WTC11 (cell line): ENCODE data around the gene ARL15. TPM values are rescaled to one million over a fixed set of nuclear protein-coding genes. Genes with fewer than 3 reads are reported as not detected.

Experiments
- ATAC-seq: fragments of 200-7000 bp; cut with Tn5 transposase; 2 replicates; pipeline ENCODE4 v1.10.0; 2021; ENCODE audit warnings: mild to moderate bottlenecking, moderate library complexity
- CTCF ChIA-PET: fragments of 300-600 bp; sonication (Branson Sonifier 250); formaldehyde crosslinking; loops from one replicate; lab custom pipeline; 2021; ENCODE audit warnings: antibody characterized with exemption; lab: Charles Lee
- POLR2A ChIA-PET: fragments of 350-600 bp; sonication (Branson Sonifier 250); formaldehyde crosslinking; loops from one replicate; lab custom pipeline; 2021; ENCODE audit warnings: antibody characterized with exemption; lab: Charles Lee
- DNase-seq: peaks from one replicate; pipeline ENCODE4 v3.0.0; 2021; ENCODE audit warnings: low spot score
- H3K27ac Mint-ChIP-seq: 2 replicates; pipeline ENCODE4 v1.8.0; 2021; ENCODE audit warnings: mixed read lengths
- H3K27me3 Mint-ChIP-seq: 2 replicates; pipeline ENCODE4 v1.8.0; 2021; ENCODE audit warnings: low read depth, mild to moderate bottlenecking, moderate library complexity, mixed read lengths
- H3K36me3 Mint-ChIP-seq: 2 replicates; pipeline ENCODE4 v1.8.0; 2021; ENCODE audit warnings: mixed read lengths
- H3K4me1 Mint-ChIP-seq: 2 replicates; pipeline ENCODE4 v1.8.0; 2022; ENCODE audit warnings: mixed read lengths
- H3K4me3 Mint-ChIP-seq: 2 replicates; pipeline ENCODE4 v1.8.0; 2021; ENCODE audit warnings: mild to moderate bottlenecking, moderate library complexity, mixed read lengths
- H3K9me3 Mint-ChIP-seq: 2 replicates; pipeline ENCODE4 v1.8.0; 2021; ENCODE audit warnings: mixed read lengths
- ATF1 ChIP-seq: sonication (generic); formaldehyde crosslinking; IDR thresholded peaks from 2 replicates; pipeline ENCODE4 v1.8.1; 2023; ENCODE audit warnings: mild to moderate bottlenecking, moderate library complexity, missing genetic modification reagents
- FOXJ3 ChIP-seq: sonication (generic); formaldehyde crosslinking; IDR thresholded peaks from 2 replicates; pipeline ENCODE4 v1.9.0; 2021; ENCODE audit warnings: missing genetic modification reagents, mild to moderate bottlenecking, borderline replicate concordance
- FOXK1 ChIP-seq: sonication (generic); formaldehyde crosslinking; IDR thresholded peaks from 2 replicates; pipeline ENCODE4 v1.8.0; 2022; ENCODE audit warnings: mild to moderate bottlenecking, moderate library complexity, missing genetic modification reagents
- IRF2 ChIP-seq: sonication (generic); formaldehyde crosslinking; IDR thresholded peaks from 2 replicates; pipeline ENCODE4 v1.8.0; 2022; ENCODE audit warnings: low read depth, missing genetic modification reagents, borderline replicate concordance
- JUN ChIP-seq: sonication (generic); formaldehyde crosslinking; IDR thresholded peaks from 2 replicates; pipeline ENCODE4 v1.8.0; 2023; ENCODE audit warnings: mild to moderate bottlenecking, missing genetic modification reagents
- MXD4 ChIP-seq: fragments of 250-450 bp; sonication (Bioruptor Pico); IDR thresholded peaks from 2 replicates; pipeline ENCODE4 v1.8.0; 2021; ENCODE audit warnings: mild to moderate bottlenecking, moderate library complexity, borderline replicate concordance
- NFE2L1 ChIP-seq: sonication (generic); formaldehyde crosslinking; IDR thresholded peaks from 2 replicates; pipeline ENCODE4 v1.8.1; 2023; ENCODE audit warnings: missing genetic modification reagents
- NR2C2 ChIP-seq: sonication (generic); formaldehyde crosslinking; IDR thresholded peaks from 2 replicates; pipeline ENCODE4 v1.8.0; 2022; ENCODE audit warnings: mild to moderate bottlenecking, missing genetic modification reagents
- ZBTB21 ChIP-seq: sonication (generic); formaldehyde crosslinking; IDR thresholded peaks from 2 replicates; pipeline ENCODE4 v1.8.1; 2023; ENCODE audit warnings: mild to moderate bottlenecking, missing genetic modification reagents, borderline replicate concordance
- ZNF263 ChIP-seq: sonication (generic); formaldehyde crosslinking; IDR thresholded peaks from 2 replicates; pipeline ENCODE4 v1.8.1; 2022; ENCODE audit warnings: low read depth, mild to moderate bottlenecking, moderate library complexity, missing genetic modification reagents
- ZNF396 ChIP-seq: fragments of 250-450 bp; sonication (Bioruptor Pico); IDR thresholded peaks from 2 replicates; pipeline ENCODE4 v1.8.0; 2021; ENCODE audit warnings: mild to moderate bottlenecking, moderate library complexity, borderline replicate concordance
- total RNA-seq: library from RNA; stranded (reverse); gene quantifications from 3 replicates; pipeline ENCODE4 v1.2.3, GENCODE V29; 2021
- TF ChIP-seq, protein P1 (sequence below): sonication (generic); formaldehyde crosslinking; IDR thresholded peaks from 2 replicates; pipeline ENCODE4 v1.8.0; 2022; ENCODE audit warnings: mild to moderate bottlenecking, missing genetic modification reagents
- TF ChIP-seq, protein P2 (sequence below): sonication (generic); formaldehyde crosslinking; IDR thresholded peaks from 2 replicates; pipeline ENCODE4 v1.8.1; 2022; ENCODE audit warnings: low read depth, missing genetic modification reagents, borderline replicate concordance
- TF ChIP-seq, protein P3 (sequence below): sonication (generic); formaldehyde crosslinking; IDR thresholded peaks from 2 replicates; pipeline ENCODE4 v1.8.1; 2022; ENCODE audit warnings: low read depth, mild to moderate bottlenecking, moderate library complexity, missing genetic modification reagents, borderline replicate concordance
- TF ChIP-seq, protein P4 (sequence below): sonication (generic); formaldehyde crosslinking; IDR thresholded peaks from 2 replicates; pipeline ENCODE4 v1.8.1; 2022; ENCODE audit warnings: mild to moderate bottlenecking, missing genetic modification reagents, moderate library complexity, borderline replicate concordance
- TF ChIP-seq, protein P5 (sequence below): fragments of 250-450 bp; sonication (Bioruptor Pico); IDR thresholded peaks from 2 replicates; pipeline ENCODE4 v1.9.0; 2021; ENCODE audit warnings: mild to moderate bottlenecking, borderline replicate concordance
- TF ChIP-seq, protein P6 (sequence below): fragments of 250-450 bp; sonication (Bioruptor Pico); conservative IDR thresholded peaks from 2 replicates; pipeline ENCODE4 v1.9.0; 2021; ENCODE audit warnings: mild to moderate bottlenecking
- TF ChIP-seq, protein P7 (sequence below): sonication (generic); formaldehyde crosslinking; IDR thresholded peaks from 2 replicates; pipeline ENCODE4 v1.8.1; 2023; ENCODE audit warnings: mild to moderate bottlenecking, missing genetic modification reagents, moderate library complexity

The ARL15 gene
- total RNA-seq, 1 experiment from 2014 or later = 20.1 TPM

DNA sequence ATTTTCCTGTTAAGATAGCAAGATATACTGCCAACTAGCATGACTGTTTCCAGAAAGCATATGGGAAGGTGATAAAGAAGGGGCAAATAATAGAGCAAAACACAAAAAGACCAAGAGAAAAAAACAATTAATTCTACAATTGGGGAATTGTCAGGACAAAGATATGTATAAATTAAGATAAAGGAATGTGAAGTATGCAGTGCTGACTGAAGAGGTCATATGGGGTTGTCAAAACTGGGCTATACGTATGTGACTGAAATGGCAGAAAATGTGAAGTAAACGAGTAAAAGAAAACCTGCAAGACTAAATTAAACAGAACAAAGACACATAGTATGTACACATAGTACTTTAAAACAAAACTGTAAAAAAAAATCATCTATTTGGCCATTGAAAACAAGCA lies 222.3 kb downstream of the ARL15 start:
- no peak for DNase-seq
- TF ChIP-seq, protein P1, sequence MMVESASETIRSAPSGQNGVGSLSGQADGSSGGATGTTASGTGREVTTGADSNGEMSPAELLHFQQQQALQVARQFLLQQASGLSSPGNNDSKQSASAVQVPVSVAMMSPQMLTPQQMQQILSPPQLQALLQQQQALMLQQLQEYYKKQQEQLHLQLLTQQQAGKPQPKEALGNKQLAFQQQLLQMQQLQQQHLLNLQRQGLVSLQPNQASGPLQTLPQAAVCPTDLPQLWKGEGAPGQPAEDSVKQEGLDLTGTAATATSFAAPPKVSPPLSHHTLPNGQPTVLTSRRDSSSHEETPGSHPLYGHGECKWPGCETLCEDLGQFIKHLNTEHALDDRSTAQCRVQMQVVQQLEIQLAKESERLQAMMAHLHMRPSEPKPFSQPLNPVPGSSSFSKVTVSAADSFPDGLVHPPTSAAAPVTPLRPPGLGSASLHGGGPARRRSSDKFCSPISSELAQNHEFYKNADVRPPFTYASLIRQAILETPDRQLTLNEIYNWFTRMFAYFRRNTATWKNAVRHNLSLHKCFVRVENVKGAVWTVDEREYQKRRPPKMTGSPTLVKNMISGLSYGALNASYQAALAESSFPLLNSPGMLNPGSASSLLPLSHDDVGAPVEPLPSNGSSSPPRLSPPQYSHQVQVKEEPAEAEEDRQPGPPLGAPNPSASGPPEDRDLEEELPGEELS = no peak
- TF ChIP-seq NFE2L1 (CRISPR knock-in tag) = no peak
- TF ChIP-seq JUN (CRISPR knock-in tag) = no peak
- no peak for TF ChIP-seq ZBTB21 (CRISPR knock-in tag)
- TF ChIP-seq IRF2 (CRISPR knock-in tag) = no peak
- TF ChIP-seq, protein P2, sequence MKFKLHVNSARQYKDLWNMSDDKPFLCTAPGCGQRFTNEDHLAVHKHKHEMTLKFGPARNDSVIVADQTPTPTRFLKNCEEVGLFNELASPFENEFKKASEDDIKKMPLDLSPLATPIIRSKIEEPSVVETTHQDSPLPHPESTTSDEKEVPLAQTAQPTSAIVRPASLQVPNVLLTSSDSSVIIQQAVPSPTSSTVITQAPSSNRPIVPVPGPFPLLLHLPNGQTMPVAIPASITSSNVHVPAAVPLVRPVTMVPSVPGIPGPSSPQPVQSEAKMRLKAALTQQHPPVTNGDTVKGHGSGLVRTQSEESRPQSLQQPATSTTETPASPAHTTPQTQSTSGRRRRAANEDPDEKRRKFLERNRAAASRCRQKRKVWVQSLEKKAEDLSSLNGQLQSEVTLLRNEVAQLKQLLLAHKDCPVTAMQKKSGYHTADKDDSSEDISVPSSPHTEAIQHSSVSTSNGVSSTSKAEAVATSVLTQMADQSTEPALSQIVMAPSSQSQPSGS (CRISPR knock-in tag) = no peak
- TF ChIP-seq, protein P3, sequence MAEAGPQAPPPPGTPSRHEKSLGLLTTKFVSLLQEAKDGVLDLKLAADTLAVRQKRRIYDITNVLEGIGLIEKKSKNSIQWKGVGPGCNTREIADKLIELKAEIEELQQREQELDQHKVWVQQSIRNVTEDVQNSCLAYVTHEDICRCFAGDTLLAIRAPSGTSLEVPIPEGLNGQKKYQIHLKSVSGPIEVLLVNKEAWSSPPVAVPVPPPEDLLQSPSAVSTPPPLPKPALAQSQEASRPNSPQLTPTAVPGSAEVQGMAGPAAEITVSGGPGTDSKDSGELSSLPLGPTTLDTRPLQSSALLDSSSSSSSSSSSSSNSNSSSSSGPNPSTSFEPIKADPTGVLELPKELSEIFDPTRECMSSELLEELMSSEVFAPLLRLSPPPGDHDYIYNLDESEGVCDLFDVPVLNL = no peak
- TF ChIP-seq, protein P4, sequence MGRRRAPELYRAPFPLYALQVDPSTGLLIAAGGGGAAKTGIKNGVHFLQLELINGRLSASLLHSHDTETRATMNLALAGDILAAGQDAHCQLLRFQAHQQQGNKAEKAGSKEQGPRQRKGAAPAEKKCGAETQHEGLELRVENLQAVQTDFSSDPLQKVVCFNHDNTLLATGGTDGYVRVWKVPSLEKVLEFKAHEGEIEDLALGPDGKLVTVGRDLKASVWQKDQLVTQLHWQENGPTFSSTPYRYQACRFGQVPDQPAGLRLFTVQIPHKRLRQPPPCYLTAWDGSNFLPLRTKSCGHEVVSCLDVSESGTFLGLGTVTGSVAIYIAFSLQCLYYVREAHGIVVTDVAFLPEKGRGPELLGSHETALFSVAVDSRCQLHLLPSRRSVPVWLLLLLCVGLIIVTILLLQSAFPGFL (CRISPR knock-in tag) = no peak
- TF ChIP-seq, protein P5, sequence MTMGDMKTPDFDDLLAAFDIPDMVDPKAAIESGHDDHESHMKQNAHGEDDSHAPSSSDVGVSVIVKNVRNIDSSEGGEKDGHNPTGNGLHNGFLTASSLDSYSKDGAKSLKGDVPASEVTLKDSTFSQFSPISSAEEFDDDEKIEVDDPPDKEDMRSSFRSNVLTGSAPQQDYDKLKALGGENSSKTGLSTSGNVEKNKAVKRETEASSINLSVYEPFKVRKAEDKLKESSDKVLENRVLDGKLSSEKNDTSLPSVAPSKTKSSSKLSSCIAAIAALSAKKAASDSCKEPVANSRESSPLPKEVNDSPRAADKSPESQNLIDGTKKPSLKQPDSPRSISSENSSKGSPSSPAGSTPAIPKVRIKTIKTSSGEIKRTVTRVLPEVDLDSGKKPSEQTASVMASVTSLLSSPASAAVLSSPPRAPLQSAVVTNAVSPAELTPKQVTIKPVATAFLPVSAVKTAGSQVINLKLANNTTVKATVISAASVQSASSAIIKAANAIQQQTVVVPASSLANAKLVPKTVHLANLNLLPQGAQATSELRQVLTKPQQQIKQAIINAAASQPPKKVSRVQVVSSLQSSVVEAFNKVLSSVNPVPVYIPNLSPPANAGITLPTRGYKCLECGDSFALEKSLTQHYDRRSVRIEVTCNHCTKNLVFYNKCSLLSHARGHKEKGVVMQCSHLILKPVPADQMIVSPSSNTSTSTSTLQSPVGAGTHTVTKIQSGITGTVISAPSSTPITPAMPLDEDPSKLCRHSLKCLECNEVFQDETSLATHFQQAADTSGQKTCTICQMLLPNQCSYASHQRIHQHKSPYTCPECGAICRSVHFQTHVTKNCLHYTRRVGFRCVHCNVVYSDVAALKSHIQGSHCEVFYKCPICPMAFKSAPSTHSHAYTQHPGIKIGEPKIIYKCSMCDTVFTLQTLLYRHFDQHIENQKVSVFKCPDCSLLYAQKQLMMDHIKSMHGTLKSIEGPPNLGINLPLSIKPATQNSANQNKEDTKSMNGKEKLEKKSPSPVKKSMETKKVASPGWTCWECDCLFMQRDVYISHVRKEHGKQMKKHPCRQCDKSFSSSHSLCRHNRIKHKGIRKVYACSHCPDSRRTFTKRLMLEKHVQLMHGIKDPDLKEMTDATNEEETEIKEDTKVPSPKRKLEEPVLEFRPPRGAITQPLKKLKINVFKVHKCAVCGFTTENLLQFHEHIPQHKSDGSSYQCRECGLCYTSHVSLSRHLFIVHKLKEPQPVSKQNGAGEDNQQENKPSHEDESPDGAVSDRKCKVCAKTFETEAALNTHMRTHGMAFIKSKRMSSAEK = no peak
- Mint-ChIP-seq H3K27ac (peak overlapping the region; percentile 8; the same call in 1 of the 2 replicates), H3K9me3 (no peaks in the 10 kb centered on the region), H3K27me3 (no peaks in the 10 kb centered on the region), H3K4me3 (no peak overlapping the region), H3K4me1 (peaks cover 36% of the 10 kb centered on the region), H3K36me3 (no peaks in the 10 kb centered on the region)
- POLR2A ChIA-PET = no interaction called here
- ATAC-seq = no peak
- CTCF ChIA-PET = no interaction called here

DNA sequence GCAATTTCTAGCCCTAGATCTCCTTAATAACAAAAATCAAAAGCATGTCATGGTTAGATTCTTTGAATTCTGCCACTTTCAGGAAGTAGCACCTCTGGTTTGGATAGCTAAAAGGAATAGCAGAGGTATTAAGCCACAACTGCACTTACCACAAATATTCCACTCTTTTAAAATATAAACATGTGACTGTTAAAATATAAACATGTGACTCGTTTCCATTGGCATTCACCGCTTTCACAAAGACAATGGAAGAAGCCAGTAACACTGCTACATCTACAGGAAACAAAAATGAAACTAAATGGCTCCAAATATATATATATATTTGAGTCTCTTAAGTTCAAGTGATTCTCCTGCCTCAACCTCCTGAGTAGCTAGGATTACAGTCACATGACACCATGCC lies 222.9 kb downstream of the ARL15 start:
- Mint-ChIP-seq H3K4me1 (peaks cover 33% of the 10 kb centered on the region), H3K36me3 (no peaks in the 10 kb centered on the region), H3K27ac (no peak overlapping the region), H3K27me3 (no peaks in the 10 kb centered on the region), H3K9me3 (no peaks in the 10 kb centered on the region), H3K4me3 (no peak overlapping the region)
- TF ChIP-seq FOXJ3 (CRISPR knock-in tag) = no peak
- ATAC-seq = no peak
- ChIA-PET POLR2A (no interaction called here), CTCF (no interaction called here)
- no peak for DNase-seq

DNA sequence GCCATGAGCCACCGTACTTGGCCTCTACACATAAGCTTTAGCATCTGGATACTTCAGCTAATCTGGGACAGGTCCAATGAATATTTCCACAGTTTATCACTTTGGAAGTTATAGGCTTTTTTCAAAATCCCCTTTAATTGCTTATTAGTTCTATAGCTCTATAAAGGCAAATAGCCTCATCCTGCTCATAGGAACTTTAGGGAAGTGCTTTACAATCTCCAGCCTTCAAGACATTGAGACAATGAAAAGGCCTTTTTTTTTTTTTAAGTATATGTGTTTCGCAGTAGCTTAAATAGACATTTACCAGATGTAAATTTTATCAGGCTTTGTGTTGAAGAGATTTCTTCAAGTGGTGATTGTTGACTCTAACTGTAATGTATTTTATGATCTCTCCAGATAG lies 224.2 kb downstream of the ARL15 start:
- H3K4me3 Mint-ChIP-seq = no peak overlapping the region
- no peak overlapping the region for H3K27ac Mint-ChIP-seq
- H3K36me3 Mint-ChIP-seq = no peaks in the 10 kb centered on the region
- H3K4me1 Mint-ChIP-seq = peaks cover 29% of the 10 kb centered on the region
- no peaks in the 10 kb centered on the region for H3K27me3 Mint-ChIP-seq
- ATAC-seq (no peak), DNase-seq (no peak)
- ChIA-PET POLR2A (no interaction called here), CTCF (no interaction called here)
- H3K9me3 Mint-ChIP-seq = peaks cover 5% of the 10 kb centered on the region
- no peak for TF ChIP-seq ATF1 (CRISPR knock-in tag)
- no peak for TF ChIP-seq NR2C2 (CRISPR knock-in tag)
- TF ChIP-seq MXD4 (CRISPR knock-in tag) = no peak
- TF ChIP-seq ZNF263 (CRISPR knock-in tag) = no peak
- TF ChIP-seq, protein P6, sequence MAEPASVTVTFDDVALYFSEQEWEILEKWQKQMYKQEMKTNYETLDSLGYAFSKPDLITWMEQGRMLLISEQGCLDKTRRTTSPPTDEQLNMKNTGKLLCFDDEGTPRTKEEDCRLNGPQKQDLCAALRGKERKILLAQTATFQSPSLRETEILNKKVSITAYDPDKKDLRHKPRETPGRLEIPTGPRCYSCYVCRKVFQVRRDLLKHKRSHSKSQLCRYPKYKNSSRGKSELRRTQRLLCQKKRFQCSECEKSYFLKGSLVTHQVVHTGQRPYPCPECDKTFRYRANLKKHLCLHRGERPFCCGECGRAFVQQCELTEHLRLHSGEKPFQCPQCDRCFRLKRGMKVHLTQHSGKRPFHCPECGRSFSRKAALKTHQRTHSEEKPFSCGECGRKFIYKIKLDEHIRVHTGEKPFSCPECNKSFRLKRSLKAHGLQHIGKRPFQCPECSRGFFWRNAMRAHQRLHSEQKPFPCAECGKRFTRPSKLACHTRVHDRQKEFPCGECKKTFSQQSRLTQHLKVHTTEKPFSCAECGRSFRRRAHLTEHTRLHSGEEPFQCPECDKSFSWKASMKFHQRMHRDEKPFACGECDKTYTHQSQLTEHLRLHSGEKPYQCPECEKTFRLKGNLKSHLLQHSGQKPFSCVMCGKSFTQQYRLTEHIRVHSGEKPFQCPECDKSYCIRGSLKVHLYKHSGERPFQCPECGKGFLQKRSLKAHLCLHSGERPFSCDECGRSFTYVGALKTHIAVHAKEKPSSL (CRISPR knock-in tag) = no peak
- TF ChIP-seq ZNF396 (CRISPR knock-in tag) = no peak
- no peak for TF ChIP-seq FOXK1 (CRISPR knock-in tag)
- TF ChIP-seq, protein P7, sequence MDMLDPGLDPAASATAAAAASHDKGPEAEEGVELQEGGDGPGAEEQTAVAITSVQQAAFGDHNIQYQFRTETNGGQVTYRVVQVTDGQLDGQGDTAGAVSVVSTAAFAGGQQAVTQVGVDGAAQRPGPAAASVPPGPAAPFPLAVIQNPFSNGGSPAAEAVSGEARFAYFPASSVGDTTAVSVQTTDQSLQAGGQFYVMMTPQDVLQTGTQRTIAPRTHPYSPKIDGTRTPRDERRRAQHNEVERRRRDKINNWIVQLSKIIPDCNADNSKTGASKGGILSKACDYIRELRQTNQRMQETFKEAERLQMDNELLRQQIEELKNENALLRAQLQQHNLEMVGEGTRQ (CRISPR knock-in tag) = no peak
